Neural progenitor cell (in vitro differentiated cells): ENCODE measurements around the gene DNLZ. TPM values are rescaled to one million over a fixed set of nuclear protein-coding genes. Genes with fewer than 3 reads are reported as not detected.

ENCODE experiments used
- DNase-seq: peaks from one replicate; pipeline ENCODE4 v3.0.0-alpha.2; 2016; ENCODE audit warnings: low spot score
- H2AFZ ChIP-seq: fragments of 200-600 bp; sonication (generic); replicated peaks from 2 replicates; pipeline ENCODE4 v1.6.1; 2016; ENCODE audit warnings: antibody characterized with exemption
- H3F3A ChIP-seq: fragments of 200-600 bp; sonication (generic); 2 replicates; pipeline ENCODE4 v1.6.1; 2016; ENCODE audit warnings: antibody characterized with exemption, low read depth
- H3K27ac ChIP-seq: fragments of 200-600 bp; sonication (generic); 2 replicates; pipeline ENCODE4 v1.5.1; 2016; ENCODE audit warnings: mild to moderate bottlenecking
- H3K27me3 ChIP-seq: fragments of 200-600 bp; sonication (generic); 2 replicates; pipeline ENCODE4 v1.6.1; 2016; ENCODE audit warnings: mild to moderate bottlenecking, moderate library complexity
- H3K36me3 ChIP-seq: fragments of 200-600 bp; sonication (generic); 2 replicates; pipeline ENCODE4 v1.5.1; 2016
- H3K4me1 ChIP-seq: fragments of 200-600 bp; sonication (generic); 2 replicates; pipeline ENCODE4 v1.6.1; 2016; ENCODE audit warnings: mixed run types
- H3K4me2 ChIP-seq: fragments of 200-600 bp; sonication (generic); 2 replicates; pipeline ENCODE4 v1.6.1; 2016
- H3K4me3 ChIP-seq: fragments of 200-600 bp; sonication (generic); 2 replicates; pipeline ENCODE4 v1.5.1; 2016
- H3K79me2 ChIP-seq: fragments of 200-600 bp; sonication (generic); 2 replicates; pipeline ENCODE4 v1.6.1; 2016; ENCODE audit warnings: low read depth
- H3K9ac ChIP-seq: fragments of 200-600 bp; sonication (generic); 2 replicates; pipeline ENCODE4 v1.6.1; 2016
- H3K9me3 ChIP-seq: fragments of 200-600 bp; sonication (generic); 2 replicates; pipeline ENCODE4 v1.5.1; 2016; ENCODE audit warnings: low read depth
- H4K20me1 ChIP-seq: fragments of 200-600 bp; sonication (generic); 2 replicates; pipeline ENCODE4 v1.6.1; 2016; ENCODE audit warnings: low read depth
- H3K27ac Mint-ChIP-seq: 3 replicates; pipeline ENCODE4 v1.8.0; 2021; ENCODE audit warnings: mixed read lengths
- H3K27me3 Mint-ChIP-seq: 2 replicates; pipeline ENCODE4 v1.8.0; 2022; ENCODE audit warnings: low read depth, mild to moderate bottlenecking, inconsistent platforms, moderate library complexity, mixed read lengths; ENCODE audit not compliant: insufficient read depth
- H3K36me3 Mint-ChIP-seq: 3 replicates; pipeline ENCODE4 v1.8.0; 2021; ENCODE audit warnings: mixed read lengths
- H3K4me1 Mint-ChIP-seq: 3 replicates; pipeline ENCODE4 v1.8.0; 2021; ENCODE audit warnings: mixed read lengths
- H3K4me3 Mint-ChIP-seq: 3 replicates; pipeline ENCODE4 v1.8.0; 2021; ENCODE audit warnings: mild to moderate bottlenecking, moderate library complexity, mixed read lengths
- H3K9me3 Mint-ChIP-seq: 3 replicates; pipeline ENCODE4 v1.8.0; 2020; ENCODE audit warnings: mixed read lengths
- EZH2 ChIP-seq: fragments of 200-600 bp; sonication (generic); IDR thresholded peaks from 2 replicates; pipeline ENCODE4 v1.6.1; 2017; ENCODE audit warnings: antibody characterized with exemption, mild to moderate bottlenecking, moderate library complexity
- EZH2phosphoT487 ChIP-seq: fragments of 200-600 bp; sonication (generic); IDR thresholded peaks from 2 replicates; pipeline ENCODE4 v1.6.1; 2017; ENCODE audit warnings: antibody characterized with exemption
- total RNA-seq: library from RNA; depleted of rRNA; stranded (reverse); fragments of >200 nt; gene quantifications from 2 replicates; pipeline ENCODE4 v1.2.3, GENCODE V29; 2015; ENCODE audit warnings: low replicate concordance
- TF ChIP-seq, protein P1 (sequence below): fragments of 200-600 bp; sonication (generic); IDR thresholded peaks from 2 replicates; pipeline ENCODE4 v1.5.1; 2017; ENCODE audit warnings: antibody characterized with exemption, mild to moderate bottlenecking

The DNLZ gene
- total RNA-seq, 1 donor from 2014 or later: 3.4 TPM

- TF ChIP-seq, protein P1, sequence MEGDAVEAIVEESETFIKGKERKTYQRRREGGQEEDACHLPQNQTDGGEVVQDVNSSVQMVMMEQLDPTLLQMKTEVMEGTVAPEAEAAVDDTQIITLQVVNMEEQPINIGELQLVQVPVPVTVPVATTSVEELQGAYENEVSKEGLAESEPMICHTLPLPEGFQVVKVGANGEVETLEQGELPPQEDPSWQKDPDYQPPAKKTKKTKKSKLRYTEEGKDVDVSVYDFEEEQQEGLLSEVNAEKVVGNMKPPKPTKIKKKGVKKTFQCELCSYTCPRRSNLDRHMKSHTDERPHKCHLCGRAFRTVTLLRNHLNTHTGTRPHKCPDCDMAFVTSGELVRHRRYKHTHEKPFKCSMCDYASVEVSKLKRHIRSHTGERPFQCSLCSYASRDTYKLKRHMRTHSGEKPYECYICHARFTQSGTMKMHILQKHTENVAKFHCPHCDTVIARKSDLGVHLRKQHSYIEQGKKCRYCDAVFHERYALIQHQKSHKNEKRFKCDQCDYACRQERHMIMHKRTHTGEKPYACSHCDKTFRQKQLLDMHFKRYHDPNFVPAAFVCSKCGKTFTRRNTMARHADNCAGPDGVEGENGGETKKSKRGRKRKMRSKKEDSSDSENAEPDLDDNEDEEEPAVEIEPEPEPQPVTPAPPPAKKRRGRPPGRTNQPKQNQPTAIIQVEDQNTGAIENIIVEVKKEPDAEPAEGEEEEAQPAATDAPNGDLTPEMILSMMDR: no peak
- TF ChIP-seq EZH2phosphoT487: no peak
- TF ChIP-seq EZH2: no peak
- peaks cover 4% of the 10 kb centered on the region for H3K27me3 Mint-ChIP-seq
- Histone ChIP-seq H3K79me2 (peaks cover 24% of the 10 kb centered on the region), H3K4me3 (no peak overlapping the region), H4K20me1 (peaks cover 20% of the 10 kb centered on the region), H3K36me3 (no peaks in the 10 kb centered on the region), H3K27me3 (no peaks in the 10 kb centered on the region), H3K4me1 (no peaks in the 10 kb centered on the region), H3F3A (peaks cover 18% of the 10 kb centered on the region), H3K9ac (no peak overlapping the region), H3K9me3 (no peaks in the 10 kb centered on the region), H2AFZ (no peak overlapping the region), H3K4me2 (no peak overlapping the region), H3K27ac (no peak overlapping the region)
- peaks cover 14% of the 10 kb centered on the region for H3K4me1 Mint-ChIP-seq
- no peaks in the 10 kb centered on the region for H3K9me3 Mint-ChIP-seq
- H3K36me3 Mint-ChIP-seq: peaks cover 14% of the 10 kb centered on the region
- DNase-seq: no peak
- H3K27ac Mint-ChIP-seq: no peak overlapping the region
- no peak overlapping the region for H3K4me3 Mint-ChIP-seq
Measured at GRCh38 chr9:136397643-136398042, 34.1 kb upstream of the DNLZ start.

GRCh38 chr9:136396219-136396515 lies 32.6 kb upstream of the DNLZ start:
- Histone ChIP-seq H3K36me3 (no peaks in the 10 kb centered on the region), H2AFZ (no peak overlapping the region), H3K4me2 (no peak overlapping the region), H3K9ac (no peak overlapping the region), H3K27me3 (no peaks in the 10 kb centered on the region), H3K79me2 (peaks cover 24% of the 10 kb centered on the region), H3K27ac (no peak overlapping the region), H3F3A (peaks cover 9% of the 10 kb centered on the region), H3K4me3 (no peak overlapping the region), H4K20me1 (peaks cover 20% of the 10 kb centered on the region), H3K4me1 (no peaks in the 10 kb centered on the region), H3K9me3 (no peaks in the 10 kb centered on the region)
- no peaks in the 10 kb centered on the region for H3K9me3 Mint-ChIP-seq
- TF ChIP-seq EZH2phosphoT487 (no peak), EZH2 (no peak)
- TF ChIP-seq, protein P1: no peak
- peaks cover 1% of the 10 kb centered on the region for H3K27me3 Mint-ChIP-seq
- H3K4me1 Mint-ChIP-seq: peaks cover 12% of the 10 kb centered on the region
- no peak for DNase-seq
- H3K36me3 Mint-ChIP-seq: peaks cover 11% of the 10 kb centered on the region
- peak overlapping the region; percentile 43 for H3K4me3 Mint-ChIP-seq
- H3K27ac Mint-ChIP-seq: no peak overlapping the region

GRCh38 chr9:136395345-136396218 lies 32.0 kb upstream of the DNLZ start:
- Histone ChIP-seq H4K20me1 (peaks cover 20% of the 10 kb centered on the region), H3K27me3 (no peaks in the 10 kb centered on the region), H3K36me3 (no peaks in the 10 kb centered on the region), H3K4me3 (no peak overlapping the region), H3K4me1 (no peaks in the 10 kb centered on the region), H3K4me2 (no peak overlapping the region), H3F3A (peaks cover 5% of the 10 kb centered on the region), H3K27ac (no peak overlapping the region), H3K9me3 (no peaks in the 10 kb centered on the region), H3K9ac (no peak overlapping the region), H2AFZ (no peak overlapping the region), H3K79me2 (peaks cover 24% of the 10 kb centered on the region)
- H3K9me3 Mint-ChIP-seq: no peaks in the 10 kb centered on the region
- H3K36me3 Mint-ChIP-seq: peaks cover 11% of the 10 kb centered on the region
- peaks cover 12% of the 10 kb centered on the region for H3K4me1 Mint-ChIP-seq
- no peak for DNase-seq
- H3K4me3 Mint-ChIP-seq: peak overlapping the region; percentile 43
- H3K27me3 Mint-ChIP-seq: no peaks in the 10 kb centered on the region
- H3K27ac Mint-ChIP-seq: no peak overlapping the region
- TF ChIP-seq, protein P1: no peak
- no peak for TF ChIP-seq EZH2phosphoT487
- no peak for TF ChIP-seq EZH2
